DND-41 (cell line): Measurements from ENCODE around the gene BMPR1A.
"Not testable (repeated sequence)": the region's sequence is repeated elsewhere in the genome, so short reads cannot be mapped to it uniquely, and the experiment has no call there.

Experiments used
- ATAC-seq: fragments of 200-7000 bp; cut with Tn5 transposase; 3 replicates; pipeline ENCODE4 v1.9.1; 2021; ENCODE audit warnings: low read depth; ENCODE audit not compliant: insufficient read depth
- DNase-seq: peaks from one replicate; pipeline ENCODE4 v3.0.0-alpha.2; 2020
- H2AFZ ChIP-seq: 2 replicates; pipeline ENCODE4 v1.6.0; 2012; ENCODE audit warnings: low read depth, low read length
- H3K27ac ChIP-seq: 2 replicates; pipeline ENCODE4 v1.5.1; 2012; ENCODE audit warnings: low read length, inconsistent platforms
- H3K27me3 ChIP-seq: fragments of 200-600 bp; sonication (generic); 2 replicates; pipeline ENCODE4 v1.6.0; 2012; ENCODE audit warnings: low read length, mild to moderate bottlenecking, inconsistent platforms; ENCODE audit not compliant: insufficient read depth, poor library complexity
- H3K36me3 ChIP-seq: 2 replicates; pipeline ENCODE4 v1.5.1; 2012; ENCODE audit warnings: low read length, inconsistent platforms; ENCODE audit not compliant: insufficient read depth
- H3K4me1 ChIP-seq: 2 replicates; pipeline ENCODE4 v1.5.1; 2012; ENCODE audit warnings: mild to moderate bottlenecking, low read length; ENCODE audit not compliant: insufficient read depth
- H3K4me2 ChIP-seq: 2 replicates; pipeline ENCODE4 v1.6.0; 2012; ENCODE audit warnings: mild to moderate bottlenecking, moderate library complexity, low read length, inconsistent platforms; ENCODE audit not compliant: insufficient read depth
- H3K4me3 ChIP-seq, 2 experiments: fragments of 200-600 bp in 1 of 2; shearing (Covaris generic) in 1 of 2; 2 replicates each; pipeline ENCODE4 v1.5.1; 2012 to 2016; ENCODE audit warnings: inconsistent platforms in 2 of 2, low read length in 2 of 2, mild to moderate bottlenecking in 2 of 2, low read depth in 1 of 2, moderate library complexity in 1 of 2
- H3K79me2 ChIP-seq: 2 replicates; pipeline ENCODE4 v1.6.0; 2012; ENCODE audit warnings: low read length, inconsistent platforms; ENCODE audit not compliant: insufficient read depth
- H3K9ac ChIP-seq: 2 replicates; pipeline ENCODE4 v1.6.0; 2012; ENCODE audit warnings: low read depth, mild to moderate bottlenecking, inconsistent platforms, low read length, moderate library complexity
- H3K9me3 ChIP-seq: 2 replicates; pipeline ENCODE4 v1.5.1; 2012; ENCODE audit warnings: low read length, moderate library complexity, mild to moderate bottlenecking, inconsistent platforms; ENCODE audit not compliant: insufficient read depth, severe bottlenecking
- H4K20me1 ChIP-seq: 2 replicates; pipeline ENCODE4 v1.6.0; 2012; ENCODE audit warnings: low read length; ENCODE audit not compliant: insufficient read depth
- CTCF ChIP-seq: IDR thresholded peaks from 2 replicates; pipeline ENCODE4 v1.5.1; 2012; ENCODE audit warnings: borderline replicate concordance, low read length, moderate library complexity, mild to moderate bottlenecking; ENCODE audit not compliant: poor library complexity, severe bottlenecking; ENCODE audit errors: extremely low read depth
- EZH2 ChIP-seq: IDR thresholded peaks from 3 replicates; pipeline ENCODE4 v1.6.1; 2012; ENCODE audit warnings: borderline replicate concordance, low read depth, mild to moderate bottlenecking, moderate library complexity, low read length, inconsistent platforms; ENCODE audit not compliant: severe bottlenecking

The BMPR1A gene

GRCh38 chr10:86974484-86974883 is 218.1 kb downstream of the BMPR1A start:
- Histone ChIP-seq H3K27ac (no peak overlapping the region), H3K79me2 (no peaks in the 10 kb centered on the region), H3K4me2 (no peak overlapping the region), H3K4me1 (no peaks in the 10 kb centered on the region), H3K27me3 (no peaks in the 10 kb centered on the region), H3K4me3 (no peak overlapping the region), H3K36me3 (no peaks in the 10 kb centered on the region), H4K20me1 (no peaks in the 10 kb centered on the region), H3K9ac (no peak overlapping the region), H3K9me3 (no peaks in the 10 kb centered on the region), H2AFZ (no peak overlapping the region)
- DNase-seq = no peak
- ATAC-seq = no peak
- TF ChIP-seq EZH2 (no peak), CTCF (no peak)

- no peak overlapping the region for H3K27ac ChIP-seq
- no peaks in the 10 kb centered on the region for H3K36me3 ChIP-seq
- peaks cover 5% of the 10 kb centered on the region for H3K27me3 ChIP-seq
- no peak for DNase-seq
- no peaks in the 10 kb centered on the region for H3K9me3 ChIP-seq
- H3K79me2 ChIP-seq = no peaks in the 10 kb centered on the region
- H3K9ac ChIP-seq = no peak overlapping the region
- H4K20me1 ChIP-seq = no peaks in the 10 kb centered on the region
- ATAC-seq = no peak
- no peak overlapping the region for H3K4me3 ChIP-seq
- no peaks in the 10 kb centered on the region for H3K4me1 ChIP-seq
- H2AFZ ChIP-seq = no peak overlapping the region
- TF ChIP-seq EZH2 (no peak), CTCF (no peak)
- no peak overlapping the region for H3K4me2 ChIP-seq
Observed at GRCh38 chr10:86976362-86977056, 220.1 kb downstream of the BMPR1A start.

GRCh38 chr10:86978457-86978856 is 222.0 kb downstream of the BMPR1A start:
- not testable (repeated sequence) for H4K20me1 ChIP-seq, H3K79me2 ChIP-seq, H3K36me3 ChIP-seq, H3K4me3 ChIP-seq, H3K4me1 ChIP-seq, ATAC-seq, H3K4me2 ChIP-seq, H3K9ac ChIP-seq, H3K27me3 ChIP-seq, H2AFZ ChIP-seq, H3K9me3 ChIP-seq, DNase-seq, H3K27ac ChIP-seq

- ATAC-seq = no peak
Observed at GRCh38 chr10:86979296-86979818, 222.9 kb downstream of the BMPR1A start.

More at GRCh38 chr10:86979296-86979818, 222.9 kb downstream of the BMPR1A start:
- no peak for DNase-seq
- Histone ChIP-seq H3K36me3 (no peaks in the 10 kb centered on the region), H3K9me3 (no peaks in the 10 kb centered on the region), H2AFZ (no peak overlapping the region), H3K4me3 (no peak overlapping the region), H4K20me1 (no peaks in the 10 kb centered on the region), H3K79me2 (no peaks in the 10 kb centered on the region), H3K9ac (no peak overlapping the region), H3K4me2 (no peak overlapping the region), H3K27me3 (peaks cover 5% of the 10 kb centered on the region), H3K27ac (no peak overlapping the region), H3K4me1 (no peaks in the 10 kb centered on the region)
- TF ChIP-seq CTCF (no peak), EZH2 (no peak)
